Fibroblast of lung (primary cell): ENCODE data around the gene DGCR8. TPM values are rescaled to one million over a fixed set of nuclear protein-coding genes. Genes with fewer than 3 reads are reported as not detected.

Source experiments
- DNase-seq, 2 donors: peaks; one replicate each; pipeline versions ENCODE4 v3.0.0 to v3.0.0-alpha.2; 2010; ENCODE audit warnings: low read depth in 2 of 2
- H2AFZ ChIP-seq: 2 replicates; pipeline ENCODE4 v1.5.1; 2012; ENCODE audit warnings: low read length, control low read depth, inconsistent platforms
- H3K27ac ChIP-seq: 2 replicates; pipeline ENCODE4 v1.5.1; 2011; ENCODE audit warnings: low read length, control low read depth; ENCODE audit not compliant: insufficient read depth
- H3K27me3 ChIP-seq: 2 replicates; pipeline ENCODE4 v1.5.1; 2011; ENCODE audit warnings: mild to moderate bottlenecking, low read length; ENCODE audit not compliant: control insufficient read depth, insufficient read depth
- H3K36me3 ChIP-seq: 2 replicates; pipeline ENCODE4 v1.5.1; 2011; ENCODE audit warnings: low read length; ENCODE audit not compliant: control insufficient read depth, insufficient read depth
- H3K4me1 ChIP-seq: 2 replicates; pipeline ENCODE4 v1.5.1; 2011; ENCODE audit warnings: low read length; ENCODE audit not compliant: control insufficient read depth, insufficient read depth; ENCODE audit errors: extremely low read depth
- H3K4me2 ChIP-seq: 2 replicates; pipeline ENCODE4 v1.5.1; 2011; ENCODE audit warnings: low read length, control low read depth; ENCODE audit not compliant: insufficient read depth; ENCODE audit errors: extremely low read depth
- H3K4me3 ChIP-seq, 4 experiments: fragments of 200-600 bp in 1 of 4; sonication (generic) in 1 of 4; replicated peaks in 1 of 4; 2 replicates each; pipeline ENCODE4 v1.5.1; 2011 to 2016; ENCODE audit warnings: low read length in 4 of 4, low read depth in 3 of 4, mild to moderate bottlenecking in 3 of 4, control low read depth in 2 of 4, inconsistent platforms in 1 of 4, mixed read lengths in 1 of 4; ENCODE audit not compliant: insufficient read depth in 1 of 4; ENCODE audit errors: control extremely low read depth in 1 of 4
- H3K79me2 ChIP-seq: 2 replicates; pipeline ENCODE4 v1.5.1; 2012; ENCODE audit warnings: mild to moderate bottlenecking, low read length, inconsistent platforms; ENCODE audit not compliant: control insufficient read depth, insufficient read depth
- H3K9ac ChIP-seq: 2 replicates; pipeline ENCODE4 v1.5.1; 2011; ENCODE audit warnings: mild to moderate bottlenecking, low read length, control low read depth; ENCODE audit not compliant: insufficient read depth
- H3K9me3 ChIP-seq: 2 replicates; pipeline ENCODE4 v1.5.1; 2012; ENCODE audit warnings: low read depth, low read length; ENCODE audit not compliant: control insufficient read depth, insufficient read depth
- H4K20me1 ChIP-seq: 2 replicates; pipeline ENCODE4 v1.5.1; 2011; ENCODE audit warnings: low read length; ENCODE audit not compliant: control insufficient read depth, insufficient read depth; ENCODE audit errors: extremely low read depth
- EZH2 ChIP-seq: IDR thresholded peaks from 2 replicates; pipeline ENCODE4 v1.5.1; 2012; ENCODE audit warnings: low read length, control low read depth, mild to moderate bottlenecking; ENCODE audit errors: missing control alignments
- polyA plus RNA-seq, 2 donors: library from polyadenylated mRNA; depleted of rRNA in 1 of 2; stranded (reverse) in 1 of 2; unstranded in 1 of 2; fragments of >200 nt; gene quantifications; 2 replicates each; pipeline ENCODE4 v1.2.1, GENCODE V29; 2011 to 2012; ENCODE audit warnings: missing spikeins in 1 of 2
- total RNA-seq: library from RNA; depleted of rRNA; stranded (reverse); fragments of >200 nt; gene quantifications from 2 replicates; pipeline ENCODE4 v1.2.1, GENCODE V29; 2014
- TF ChIP-seq, protein P1 (sequence below), 2 donors: IDR thresholded peaks in 1 of 2; conservative IDR thresholded peaks in 1 of 2; 1 replicate in 1 of 2; 2 replicates in 1 of 2; pipeline ENCODE4 v1.5.1; 2011 to 2012; ENCODE audit warnings: low read length in 2 of 2, control low read depth in 1 of 2, inconsistent platforms in 1 of 2, low read depth in 1 of 2, mild to moderate bottlenecking in 1 of 2

DGCR8 gene
- total and polyA plus RNA-seq, 2 donors (not counting 1 experiment from before 2014, with no cell fraction given) = 18.8 to 21.3 TPM

GRCh38 chr22:20083157-20083890, 3.3 kb downstream of the DGCR8 start:
- Histone ChIP-seq H3K27ac (peak overlapping the region; percentile 28), H3K79me2 (peaks cover 79% of the 10 kb centered on the region), H3K27me3 (no peaks in the 10 kb centered on the region), H3K9ac (no peak overlapping the region), H4K20me1 (no peaks in the 10 kb centered on the region), H3K4me3 (no peak overlapping the region), H3K36me3 (peaks cover 16% of the 10 kb centered on the region), H3K4me2 (peak overlapping the region; percentile 40), H2AFZ (no peak overlapping the region), H3K4me1 (peaks cover 6% of the 10 kb centered on the region), H3K9me3 (no peaks in the 10 kb centered on the region)
- TF ChIP-seq, protein P1, sequence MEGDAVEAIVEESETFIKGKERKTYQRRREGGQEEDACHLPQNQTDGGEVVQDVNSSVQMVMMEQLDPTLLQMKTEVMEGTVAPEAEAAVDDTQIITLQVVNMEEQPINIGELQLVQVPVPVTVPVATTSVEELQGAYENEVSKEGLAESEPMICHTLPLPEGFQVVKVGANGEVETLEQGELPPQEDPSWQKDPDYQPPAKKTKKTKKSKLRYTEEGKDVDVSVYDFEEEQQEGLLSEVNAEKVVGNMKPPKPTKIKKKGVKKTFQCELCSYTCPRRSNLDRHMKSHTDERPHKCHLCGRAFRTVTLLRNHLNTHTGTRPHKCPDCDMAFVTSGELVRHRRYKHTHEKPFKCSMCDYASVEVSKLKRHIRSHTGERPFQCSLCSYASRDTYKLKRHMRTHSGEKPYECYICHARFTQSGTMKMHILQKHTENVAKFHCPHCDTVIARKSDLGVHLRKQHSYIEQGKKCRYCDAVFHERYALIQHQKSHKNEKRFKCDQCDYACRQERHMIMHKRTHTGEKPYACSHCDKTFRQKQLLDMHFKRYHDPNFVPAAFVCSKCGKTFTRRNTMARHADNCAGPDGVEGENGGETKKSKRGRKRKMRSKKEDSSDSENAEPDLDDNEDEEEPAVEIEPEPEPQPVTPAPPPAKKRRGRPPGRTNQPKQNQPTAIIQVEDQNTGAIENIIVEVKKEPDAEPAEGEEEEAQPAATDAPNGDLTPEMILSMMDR (conservative IDR thresholded peaks at IDR 0.05 in 1 of 2, IDR thresholded peaks at IDR 0.05 in 1 of 2; ENCODE audit: low read depth in 1 of 2, low read length in 2 of 2) = no peak
- no peak for TF ChIP-seq EZH2
- no peak for DNase-seq

DNA sequence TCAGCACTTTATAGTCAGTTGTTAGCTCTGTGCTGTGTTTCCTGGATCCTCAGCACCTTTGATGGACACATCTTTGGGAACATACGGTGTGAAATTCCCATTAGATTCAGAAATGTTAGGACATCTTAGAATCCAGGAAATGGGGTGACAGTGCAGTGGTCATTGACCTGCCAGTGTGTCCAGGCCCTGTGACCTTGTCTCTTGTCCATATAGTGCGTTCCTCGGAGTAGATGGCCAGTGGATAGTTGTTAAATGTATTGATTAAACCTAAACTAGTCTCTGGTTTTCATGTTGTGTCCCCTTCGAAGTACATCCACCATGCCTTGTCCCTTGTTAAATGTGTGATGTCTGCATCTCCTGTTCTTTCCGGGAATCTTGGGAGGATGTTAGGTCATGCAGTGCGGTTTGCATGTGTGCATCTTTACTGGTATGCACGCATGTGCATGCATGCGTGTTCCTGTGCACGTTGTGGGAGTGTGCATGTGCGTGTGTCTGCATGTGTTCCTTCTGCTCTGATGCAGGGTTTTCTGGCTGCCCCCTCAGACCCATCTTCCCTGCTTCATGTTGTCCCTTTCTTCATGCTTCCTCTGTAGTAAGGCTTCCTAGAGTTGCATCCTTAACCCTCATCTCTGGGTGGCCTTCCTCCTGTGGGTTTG, 4.0 kb downstream of the DGCR8 start:
- no peak overlapping the region for H3K9ac ChIP-seq
- no peaks in the 10 kb centered on the region for H4K20me1 ChIP-seq
- TF ChIP-seq EZH2 = no peak
- TF ChIP-seq, protein P1 (conservative IDR thresholded peaks at IDR 0.05 in 1 of 2, IDR thresholded peaks at IDR 0.05 in 1 of 2; ENCODE audit: low read depth in 1 of 2, low read length in 2 of 2) = no peak
- peak overlapping the region; percentile 4 for H3K4me2 ChIP-seq
- H3K4me1 ChIP-seq = peaks cover 6% of the 10 kb centered on the region
- no peak overlapping the region for H2AFZ ChIP-seq
- H3K27ac ChIP-seq = no peak overlapping the region
- no peaks in the 10 kb centered on the region for H3K27me3 ChIP-seq
- peaks cover 18% of the 10 kb centered on the region for H3K36me3 ChIP-seq
- peaks cover 82% of the 10 kb centered on the region for H3K79me2 ChIP-seq
- H3K4me3 ChIP-seq = no peak overlapping the region
- no peak for DNase-seq
- H3K9me3 ChIP-seq = no peaks in the 10 kb centered on the region

DNA sequence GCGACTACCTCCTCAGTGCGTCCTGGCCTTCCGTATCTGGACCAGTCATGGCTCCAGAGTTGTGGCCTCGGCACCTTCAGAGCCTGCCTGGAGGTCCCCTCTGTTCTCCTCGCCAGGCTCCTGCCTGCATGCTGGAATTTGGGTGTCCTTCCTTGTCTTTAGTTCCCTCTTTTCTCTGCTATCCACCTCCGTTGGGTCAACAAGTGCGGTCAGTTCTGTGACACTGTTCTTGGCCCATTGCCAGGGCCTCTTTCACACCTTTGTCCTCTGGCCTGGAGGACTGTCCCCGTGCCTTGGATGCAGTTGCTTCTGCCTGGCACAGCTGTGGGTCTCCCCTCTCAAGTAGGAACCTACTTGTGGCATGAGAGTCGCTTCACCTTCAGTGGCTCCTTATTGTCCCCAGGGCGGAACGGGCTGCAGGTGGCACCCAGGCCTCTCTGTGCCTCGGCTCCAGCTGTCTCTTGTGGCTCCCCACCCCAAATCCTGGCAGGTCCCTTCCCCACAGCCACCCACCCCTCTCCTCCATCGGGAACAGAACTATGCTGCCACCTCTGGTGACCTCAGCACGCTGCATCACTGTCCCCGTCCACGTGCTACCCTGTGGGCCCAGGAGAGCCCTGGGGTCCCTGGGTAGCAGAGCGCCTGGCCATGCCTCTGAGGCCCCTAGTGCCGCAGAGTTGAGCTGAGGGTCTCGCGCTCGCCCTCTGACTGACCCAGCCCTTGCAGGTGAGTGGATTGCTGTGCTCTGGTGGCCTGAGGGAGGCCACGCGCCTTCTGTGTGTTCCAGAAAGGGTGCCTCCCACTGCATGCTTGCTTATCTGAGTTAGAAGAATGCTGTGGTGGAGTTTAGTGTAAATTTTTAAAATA, 4.7 kb downstream of the DGCR8 start:
- TF ChIP-seq, protein P1 (conservative IDR thresholded peaks at IDR 0.05 in 1 of 2, IDR thresholded peaks at IDR 0.05 in 1 of 2; ENCODE audit: low read depth in 1 of 2, low read length in 2 of 2) = peak; percentile 12 to 30
- no peak for TF ChIP-seq EZH2
- Histone ChIP-seq H3K27me3 (no peaks in the 10 kb centered on the region), H3K9ac (no peak overlapping the region), H3K4me2 (no peak overlapping the region), H3K27ac (no peak overlapping the region), H4K20me1 (no peaks in the 10 kb centered on the region), H3K4me1 (peaks cover 6% of the 10 kb centered on the region), H3K36me3 (peaks cover 24% of the 10 kb centered on the region), H3K4me3 (no peak overlapping the region), H2AFZ (no peak overlapping the region), H3K9me3 (no peaks in the 10 kb centered on the region), H3K79me2 (peaks cover 84% of the 10 kb centered on the region)
- DNase-seq = peak in 1 of 2 donors; percentile 7
